Fibroblast of skin of right biceps (primary cell): ENCODE results near the gene HYPK.
A peak's percentile ranks its signal among the peaks of the same experiment; 100 is the strongest.

Experiments used
- DNase-seq: peaks from one replicate; pipeline ENCODE4 v3.0.0-alpha.2; 2013

HYPK gene, protein sequence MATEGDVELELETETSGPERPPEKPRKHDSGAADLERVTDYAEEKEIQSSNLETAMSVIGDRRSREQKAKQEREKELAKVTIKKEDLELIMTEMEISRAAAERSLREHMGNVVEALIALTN

DNA sequence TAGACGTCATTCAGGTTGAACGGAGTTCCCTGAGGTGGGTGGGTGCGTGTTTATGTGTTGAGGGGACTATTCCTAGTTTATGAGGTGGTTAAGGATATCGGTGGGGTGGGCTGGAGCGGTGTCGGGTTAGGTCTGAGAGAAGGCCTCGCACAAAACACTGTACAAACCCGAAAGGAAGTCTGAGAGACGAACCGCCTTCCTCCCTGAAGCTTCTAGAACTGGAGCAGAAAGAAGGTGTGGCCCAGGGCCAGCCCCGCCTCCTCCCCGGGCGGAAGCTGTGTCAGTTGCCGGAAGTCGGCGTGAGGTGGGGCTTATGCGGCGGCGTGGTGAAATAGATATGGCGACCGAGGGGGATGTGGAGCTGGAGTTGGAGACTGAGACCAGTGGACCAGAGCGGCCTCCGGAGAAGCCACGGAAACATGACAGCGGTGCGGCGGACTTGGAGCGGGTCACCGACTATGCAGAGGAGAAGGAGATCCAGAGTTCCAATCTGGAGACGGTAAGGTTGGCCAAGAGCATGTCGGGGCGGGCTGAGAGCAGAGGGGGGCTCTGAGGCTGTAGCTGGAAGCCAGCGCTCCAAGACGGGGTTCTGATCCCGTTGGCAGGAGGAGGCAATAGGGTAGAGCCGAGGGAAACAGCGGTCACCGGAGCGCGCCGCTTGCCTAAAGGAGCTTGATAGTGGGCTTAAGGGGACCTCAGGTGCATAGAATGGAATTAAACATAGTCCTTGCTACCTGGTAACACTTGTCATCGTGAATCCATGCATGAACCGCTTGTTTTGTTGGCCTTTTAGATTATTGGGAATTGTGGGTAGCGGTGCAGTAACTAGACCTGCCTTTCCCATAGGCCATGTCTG, at the start of gene HYPK:
HYPK (plus strand) TSS at position 314 of the 856 bp plus-strand sequence; CDS start at position 338, 24 bp downstream.
- peak; percentile 84 for DNase-seq

DNA sequence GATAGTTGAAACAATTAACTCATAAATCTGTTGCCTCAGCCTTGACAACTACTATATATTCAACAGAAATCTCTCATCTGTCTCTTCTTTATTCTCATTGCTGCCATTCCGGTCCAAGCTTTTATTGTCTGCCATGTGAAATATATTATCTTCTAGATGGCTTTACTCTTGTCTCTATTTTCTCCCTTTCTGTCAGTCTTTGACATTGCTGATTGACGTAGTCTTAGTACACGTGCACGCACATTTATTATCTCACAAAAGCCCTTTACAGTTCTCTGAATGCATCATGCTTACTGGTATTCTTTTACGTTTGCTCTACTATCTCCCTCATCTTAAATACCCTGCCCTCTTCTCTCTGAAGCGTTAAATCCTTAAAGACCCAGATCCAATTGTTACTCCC, 48.5 kb upstream of the HYPK start:
- no peak for DNase-seq

GRCh38 chr15:43762824-43763223, 37.6 kb upstream of the HYPK start:
- DNase-seq = peak; percentile 82

- peak; percentile 20 for DNase-seq
Measured at GRCh38 chr15:43763819-43764446, 36.5 kb upstream of the HYPK start.

DNA sequence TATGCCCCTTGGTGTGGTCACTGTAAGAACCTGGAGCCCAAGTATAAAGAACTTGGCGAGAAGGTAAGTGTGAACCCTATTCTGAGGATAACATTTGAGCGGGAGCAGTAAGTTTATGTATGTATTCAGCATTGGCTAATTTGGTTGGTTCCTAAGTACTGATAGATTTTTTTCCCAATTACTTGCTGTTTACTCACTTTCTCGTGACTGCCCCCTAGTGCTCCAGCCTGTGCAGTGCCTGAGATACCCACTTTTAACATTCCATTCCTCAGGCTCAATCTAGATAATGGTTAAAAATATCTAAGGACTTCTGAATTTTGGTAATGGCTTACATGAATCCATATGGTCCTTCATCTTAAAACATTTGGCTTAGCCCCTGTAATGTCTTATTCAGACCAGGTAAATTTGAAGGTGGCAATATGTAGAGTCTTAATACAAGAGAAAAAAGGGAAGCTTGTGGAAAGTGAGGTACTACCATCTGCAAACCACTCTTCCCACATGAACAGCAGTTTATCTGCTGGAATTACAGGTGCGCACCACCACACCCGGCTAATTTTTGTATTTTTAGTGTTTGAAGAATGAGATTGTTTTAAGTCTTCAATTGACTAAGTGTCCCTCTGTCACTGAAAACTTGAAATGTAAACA, 30.7 kb upstream of the HYPK start:
- peak; percentile 63 for DNase-seq

DNA sequence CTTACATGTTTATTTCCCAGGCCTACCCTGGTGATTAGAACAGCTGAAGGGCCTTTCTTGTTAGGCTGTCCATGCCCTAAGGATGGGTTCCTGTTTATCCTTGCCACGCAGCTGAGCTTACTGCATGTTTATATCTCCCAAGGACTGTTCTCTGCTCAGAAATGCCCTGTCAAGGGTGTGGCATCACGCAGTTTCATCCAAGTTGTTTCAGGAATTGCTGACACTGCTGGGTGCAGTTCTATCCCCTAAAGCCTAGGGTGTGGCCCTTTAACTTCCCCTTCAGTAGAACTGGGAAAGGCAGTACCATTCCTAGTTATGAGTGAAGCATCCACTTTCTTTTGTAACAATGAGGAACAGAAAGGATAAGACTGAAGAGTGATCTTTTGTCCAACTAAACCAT, 28.6 kb upstream of the HYPK start:
- DNase-seq = no peak

GRCh38 chr15:43772624-43773023, 27.8 kb upstream of the HYPK start:
- DNase-seq = no peak

DNA sequence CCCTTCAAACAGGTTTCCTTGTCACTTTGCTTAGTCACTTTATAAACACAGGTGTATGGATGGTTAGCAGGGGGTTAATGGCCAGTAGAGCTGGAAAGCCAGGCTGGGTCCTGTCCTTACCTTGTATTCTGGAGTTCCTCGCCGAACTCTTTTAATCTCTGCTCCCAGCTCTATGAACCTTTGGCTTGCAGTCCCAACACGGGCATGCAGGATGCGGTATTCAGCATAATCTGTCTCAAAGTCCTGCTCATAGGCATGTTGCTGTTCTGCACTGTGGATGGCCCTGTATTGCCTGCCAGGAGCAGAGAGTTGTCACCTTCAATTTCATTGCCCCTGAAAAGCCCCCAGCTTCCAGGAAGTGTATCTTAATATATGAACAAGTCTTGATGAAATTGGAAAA, 26.3 kb upstream of the HYPK start:
- DNase-seq = no peak

GRCh38 chr15:43775411-43775965, 24.9 kb upstream of the HYPK start:
- peak; percentile 66 for DNase-seq

DNA sequence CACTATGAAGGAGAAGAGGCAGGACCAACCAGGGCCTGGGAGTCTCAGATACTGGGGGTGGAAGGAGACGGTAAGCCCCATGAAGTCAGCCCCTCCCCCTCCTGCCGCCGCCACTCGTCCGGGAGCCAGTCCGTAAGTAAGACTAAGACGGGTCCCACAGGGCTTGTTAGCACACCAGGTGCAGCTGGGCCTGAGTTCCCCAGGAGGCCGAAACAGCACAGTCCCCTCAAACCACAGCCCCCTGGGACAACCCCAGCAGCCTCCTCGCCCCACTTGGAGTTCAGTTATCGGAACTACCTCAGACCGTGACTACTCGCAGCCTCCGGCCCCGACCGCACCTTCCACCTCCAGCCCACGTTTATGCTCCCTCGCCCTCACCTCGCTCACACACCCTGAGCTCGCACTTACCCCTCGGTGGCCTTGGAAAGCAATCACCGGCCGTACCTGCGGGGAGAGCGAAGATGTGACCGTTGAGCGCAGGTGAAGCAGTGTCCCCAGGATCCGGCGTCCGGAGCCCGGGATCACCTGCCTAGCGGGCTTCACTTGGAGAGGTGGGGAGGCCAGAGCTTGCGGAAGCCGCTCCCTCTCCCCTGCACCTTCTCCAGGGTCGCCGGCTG, 24.2 kb upstream of the HYPK start:
- DNase-seq = no peak

DNA sequence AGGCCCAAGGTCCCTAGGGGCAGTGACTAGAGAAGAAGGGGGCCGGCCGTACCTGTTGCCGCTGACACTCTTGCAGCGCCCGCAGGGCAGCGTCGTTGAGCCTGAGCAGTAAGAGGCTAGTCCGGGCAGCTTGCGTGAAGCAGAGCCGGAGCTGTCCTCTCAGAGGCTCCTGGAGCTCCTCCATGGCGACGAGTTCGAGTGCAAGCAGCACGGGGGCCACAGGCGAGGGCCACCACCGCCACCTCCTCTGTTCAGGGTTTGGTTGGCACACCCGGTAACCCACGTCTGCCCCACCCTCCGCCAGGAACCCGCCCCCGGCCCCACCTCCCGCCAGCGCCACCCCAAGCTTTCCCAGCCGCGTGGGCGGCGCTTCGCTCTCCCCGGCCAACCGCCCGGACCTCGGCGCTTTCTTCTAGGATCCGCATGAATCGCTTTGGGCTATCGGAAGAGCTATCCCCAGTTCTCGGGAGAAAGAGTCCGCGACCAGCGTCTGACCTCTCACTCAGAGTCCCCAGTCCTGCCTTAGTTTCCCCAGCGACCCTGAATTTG, 23.6 kb upstream of the HYPK start, which contains the start of gene ELL3:
ELL3 (minus strand) TSS at position 249 of the 549 bp plus-strand sequence; CDS start at position 184, 65 bp downstream.
- peak; percentile 61 for DNase-seq

- DNase-seq = peak; percentile 67
Measured at GRCh38 chr15:43777267-43777914, 23.0 kb upstream of the HYPK start.

DNA sequence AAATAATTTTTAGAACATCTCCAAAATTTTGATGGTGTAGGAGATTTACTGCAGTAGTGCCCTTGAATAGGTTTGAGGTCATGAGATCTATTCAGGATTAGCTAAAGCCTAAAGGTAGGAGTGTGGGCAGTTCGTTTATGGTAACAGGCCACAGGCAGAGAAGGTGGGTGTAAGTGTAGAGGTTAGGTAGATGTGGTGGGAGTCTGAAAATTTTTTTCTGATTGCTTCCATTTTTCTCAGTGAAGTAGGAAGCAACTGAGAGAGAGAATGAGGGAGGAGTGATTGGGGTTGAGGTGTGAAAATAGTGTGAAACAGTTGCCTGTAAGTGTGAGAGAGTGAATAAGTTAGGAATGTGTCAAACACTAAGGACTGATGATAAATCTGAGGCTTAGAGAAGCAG, 21.4 kb upstream of the HYPK start:
- DNase-seq = no peak

DNA sequence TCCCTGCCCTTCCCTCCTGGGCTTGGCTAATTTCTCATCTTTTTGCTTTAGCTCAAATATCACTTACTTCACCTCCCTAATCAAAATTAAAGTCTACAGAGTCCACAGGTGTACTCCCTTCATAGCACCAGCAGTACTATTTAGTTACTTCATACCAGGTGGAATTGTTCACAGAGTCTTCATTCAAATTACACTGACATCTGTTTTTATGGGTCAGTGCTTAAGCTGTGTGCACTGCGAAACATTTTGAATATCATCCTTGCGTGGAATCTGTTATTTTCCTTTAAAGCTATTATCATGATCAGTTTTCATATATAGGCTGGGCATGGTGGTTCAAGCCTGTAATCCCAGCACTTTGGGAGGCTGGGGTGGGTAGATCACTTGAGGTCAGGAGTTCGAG, 11.0 kb upstream of the HYPK start:
- DNase-seq = no peak

DNA sequence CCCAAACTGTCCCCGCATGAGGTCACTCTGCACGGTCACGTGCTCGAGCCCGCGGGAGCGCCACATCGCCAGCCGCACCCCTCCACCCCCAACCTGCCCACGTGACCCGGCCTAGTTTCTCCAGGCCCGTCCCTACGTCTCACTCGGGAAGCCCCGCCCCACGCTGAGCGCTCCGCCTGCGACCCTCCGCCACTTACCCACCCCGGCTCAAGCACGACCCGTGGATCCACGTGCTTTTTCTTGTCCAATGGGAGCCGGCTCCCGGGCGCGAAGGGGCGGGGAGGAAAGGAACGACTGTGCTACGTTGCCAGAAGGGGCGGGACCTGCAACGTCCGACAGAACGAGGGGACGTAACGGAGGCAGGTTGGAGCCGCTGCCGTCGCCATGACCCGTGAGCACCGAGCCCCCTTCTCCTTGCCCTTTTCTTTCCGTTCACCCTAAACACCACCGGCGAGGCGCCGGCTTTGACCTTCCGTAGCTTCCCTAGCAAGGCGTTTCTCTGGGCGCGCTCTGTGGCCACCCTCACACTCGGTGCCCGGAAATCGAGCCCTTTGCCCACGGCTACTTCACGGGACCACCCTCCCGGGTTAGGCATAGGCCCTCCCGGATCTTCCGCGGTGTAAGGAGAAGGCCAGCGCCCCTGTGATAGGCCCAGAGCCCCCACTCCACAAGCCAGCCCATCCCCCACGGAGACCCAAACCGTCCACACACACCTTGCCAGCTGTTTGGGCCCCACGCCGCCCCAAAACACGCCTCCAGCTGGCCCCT, 8.2 kb upstream of the HYPK start, which contains the start of gene SERF2:
SERF2 (plus strand) TSS at position 328 of the 768 bp plus-strand sequence; CDS start at position 385, 57 bp downstream.
- DNase-seq = peak; percentile 100

DNA sequence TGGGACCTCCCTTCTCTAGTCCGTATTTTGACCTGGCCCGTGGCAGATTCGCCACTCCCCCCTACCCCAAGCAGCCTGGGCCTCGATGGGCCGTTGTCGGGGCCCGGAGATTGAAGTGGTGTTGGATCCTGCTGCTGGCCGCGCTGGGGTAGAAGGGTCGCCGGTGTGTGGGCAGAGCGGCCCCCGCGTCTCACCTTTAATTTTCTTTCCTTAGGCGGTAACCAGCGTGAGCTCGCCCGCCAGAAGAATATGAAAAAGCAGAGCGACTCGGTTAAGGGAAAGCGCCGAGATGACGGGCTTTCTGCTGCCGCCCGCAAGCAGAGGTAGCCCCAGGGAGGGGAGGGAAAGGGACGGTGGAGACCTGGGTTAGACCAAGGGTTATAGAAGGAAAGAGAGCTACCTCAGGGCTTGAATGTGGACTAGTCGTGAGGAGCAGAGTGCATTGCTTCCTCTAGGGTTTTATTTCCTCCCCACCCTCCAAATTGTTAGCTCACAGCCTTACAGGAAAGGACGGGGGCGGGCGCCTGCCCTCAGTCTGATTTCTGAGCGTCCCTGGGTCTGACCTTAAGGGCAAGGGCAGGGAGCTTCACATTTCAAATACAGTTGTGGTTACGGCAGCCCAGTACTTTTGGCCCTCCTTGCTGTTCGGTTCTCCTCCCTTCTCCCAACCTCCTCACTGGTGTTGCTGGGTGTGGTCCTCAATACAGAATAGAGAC, 7.5 kb upstream of the HYPK start:
- DNase-seq = peak; percentile 52

GRCh38 chr15:43793647-43794046, 6.8 kb upstream of the HYPK start:
- DNase-seq = no peak

DNA sequence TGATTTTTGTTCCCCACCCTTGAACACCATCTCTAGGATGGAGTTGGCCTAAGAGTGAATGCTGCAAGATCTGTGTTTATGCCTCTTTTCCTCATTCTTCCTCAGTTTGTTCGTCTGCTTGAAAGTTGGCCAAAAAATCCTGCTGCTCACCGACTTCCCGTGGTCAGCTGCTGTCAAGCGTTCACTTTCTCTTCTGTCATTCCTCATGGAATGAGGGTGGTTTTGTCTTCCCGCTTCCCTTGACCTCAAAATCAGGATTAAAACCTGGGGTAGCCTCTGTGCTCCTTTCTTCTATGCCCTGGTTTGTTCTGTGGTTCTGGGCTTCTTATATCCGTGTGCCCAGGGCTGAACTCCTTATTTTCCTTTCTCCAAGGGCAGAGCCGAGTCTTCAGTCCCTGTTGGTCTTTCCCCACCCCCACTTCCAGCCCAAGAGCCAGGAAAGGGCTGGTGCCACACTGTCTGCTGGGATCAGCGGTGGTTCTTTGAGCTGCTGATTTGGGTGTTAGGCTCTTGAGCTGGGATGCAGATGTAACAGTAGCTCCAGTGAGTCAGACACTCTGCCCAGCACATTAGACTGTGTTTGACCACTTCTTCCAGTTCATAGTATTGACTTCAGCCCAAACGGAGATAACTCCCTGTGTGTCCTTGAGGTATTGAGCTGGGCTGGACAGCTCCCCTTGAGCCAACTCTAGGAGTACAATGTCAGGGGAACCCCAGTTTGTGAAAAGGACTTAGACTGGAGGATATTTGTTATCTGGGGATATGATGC, 5.9 kb upstream of the HYPK start:
- DNase-seq = peak; percentile 70

DNA sequence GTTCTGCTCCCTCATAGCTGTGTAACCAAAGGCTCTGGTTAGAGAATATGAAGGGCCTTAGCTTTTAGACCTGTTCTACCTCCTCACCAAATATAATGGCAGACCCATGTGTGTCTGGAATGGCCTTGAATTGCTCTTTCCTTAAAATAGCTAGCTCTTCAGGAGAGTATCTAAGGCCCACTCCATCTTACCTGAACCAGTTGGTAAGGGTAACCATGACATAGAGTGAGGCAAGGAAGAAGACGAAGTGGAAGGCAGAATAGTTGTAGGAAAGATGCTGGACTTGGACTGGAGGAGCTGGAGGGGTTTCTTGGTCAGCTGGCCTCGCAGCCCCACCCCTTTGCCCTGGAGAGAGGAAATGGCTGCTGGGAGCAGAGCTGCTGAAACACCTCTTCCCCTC, 5.2 kb upstream of the HYPK start:
- DNase-seq = no peak
